Measurements from ENCODE around the gene TBC1D16. TPM values are rescaled to one million over a fixed set of nuclear protein-coding genes. Genes with fewer than 3 reads are reported as not detected.
"Not testable (repeated sequence)": the region's sequence is repeated elsewhere in the genome, so short reads cannot be mapped to it uniquely, and the experiment has no call there.

The TBC1D16 gene
- total RNA-seq, 1 experiment from 2014 or later: 55.4 TPM

- Histone ChIP-seq H3K4me3 (ENCODE audit: low read depth, low read length) (no peak overlapping the region), H3K36me3 (ENCODE audit: control insufficient read depth, insufficient read depth, low read length) (no peaks in the 10 kb centered on the region; the same call in 1 of the 2 replicates), H3K9me3 (peaks cover 4% of the 10 kb centered on the region; the same call in 1 of the 2 replicates), H3K4me1 (no peaks in the 10 kb centered on the region), H3K27me3 (replicated peaks; ENCODE audit: control insufficient read depth, insufficient read depth, low read length) (no peaks in the 10 kb centered on the region)
- DNase-seq: no peak
- Mint-ChIP-seq H3K9me3 (ENCODE audit: unreplicated experiment) (peaks cover 4% of the 10 kb centered on the region), H3K4me1 (ENCODE audit: low read depth, unreplicated experiment) (peaks cover 7% of the 10 kb centered on the region), H3K27ac (ENCODE audit: unreplicated experiment) (no peak overlapping the region), H3K36me3 (ENCODE audit: insufficient read depth, unreplicated experiment) (peaks cover 11% of the 10 kb centered on the region), H3K4me3 (ENCODE audit: unreplicated experiment) (no peak overlapping the region), H3K27me3 (ENCODE audit: insufficient read depth, unreplicated experiment) (no peaks in the 10 kb centered on the region)
- BruUV-seq (replicated peaks): no TSS peak
- TF ChIP-seq CTCF (IDR thresholded peaks at IDR 0.05; ENCODE audit: insufficient read depth in 1 of 2, low read depth in 1 of 2, low read length in 1 of 2, severe bottlenecking in 1 of 2, unreplicated experiment in 1 of 2): no peak
- intact Hi-C loops (cut with micrococcal nuclease; ENCODE audit: unreplicated experiment): no loop called here
- ChIA-PET CTCF (interaction anchor here (0.5 to 0.7 kb wide), 3 partner anchors 15 to 567 kb away, joined by 3 to 6 read pairs (median 5); no protein-coding TSS in a partner anchor), POLR2A (no interaction called here)
Observed at GRCh38 chr17:79968116-79968515, 67.6 kb downstream of the TBC1D16 start.

GRCh38 chr17:79966681-79967080, 69.0 kb downstream of the TBC1D16 start:
- BruUV-seq (replicated peaks): no TSS peak
- H3K27ac Mint-ChIP-seq (ENCODE audit: unreplicated experiment): no peak overlapping the region
- no peak overlapping the region for H3K4me3 ChIP-seq (ENCODE audit: low read depth, low read length)
- DNase-seq: no peak
- H3K9me3 ChIP-seq: peaks cover 4% of the 10 kb centered on the region; the same call in 1 of the 2 replicates
- H3K4me1 Mint-ChIP-seq (ENCODE audit: low read depth, unreplicated experiment): peaks cover 7% of the 10 kb centered on the region
- intact Hi-C loops (cut with micrococcal nuclease; ENCODE audit: unreplicated experiment): no loop called here
- H3K36me3 ChIP-seq (ENCODE audit: control insufficient read depth, insufficient read depth, low read length): no peaks in the 10 kb centered on the region; the same call in 1 of the 2 replicates
- ChIA-PET POLR2A (no interaction called here), CTCF (no interaction called here)
- H3K4me3 Mint-ChIP-seq (ENCODE audit: unreplicated experiment): no peak overlapping the region
- peaks cover 11% of the 10 kb centered on the region for H3K36me3 Mint-ChIP-seq (ENCODE audit: insufficient read depth, unreplicated experiment)
- no peaks in the 10 kb centered on the region for H3K27me3 Mint-ChIP-seq (ENCODE audit: insufficient read depth, unreplicated experiment)
- no peaks in the 10 kb centered on the region for H3K4me1 ChIP-seq
- TF ChIP-seq CTCF (IDR thresholded peaks at IDR 0.05; ENCODE audit: insufficient read depth in 1 of 2, low read depth in 1 of 2, low read length in 1 of 2, severe bottlenecking in 1 of 2, unreplicated experiment in 1 of 2): no peak
- peaks cover 7% of the 10 kb centered on the region for H3K9me3 Mint-ChIP-seq (ENCODE audit: unreplicated experiment)
- no peaks in the 10 kb centered on the region for H3K27me3 ChIP-seq (replicated peaks; ENCODE audit: control insufficient read depth, insufficient read depth, low read length)

- no peaks in the 10 kb centered on the region for H3K27me3 Mint-ChIP-seq (ENCODE audit: insufficient read depth, unreplicated experiment)
- Histone ChIP-seq H3K9me3 (peaks cover 4% of the 10 kb centered on the region; the same call in 1 of the 2 replicates), H3K27me3 (replicated peaks; ENCODE audit: control insufficient read depth, insufficient read depth, low read length) (no peaks in the 10 kb centered on the region), H3K4me1 (no peaks in the 10 kb centered on the region), H3K4me3 (ENCODE audit: low read depth, low read length) (no peak overlapping the region), H3K36me3 (ENCODE audit: control insufficient read depth, insufficient read depth, low read length) (no peaks in the 10 kb centered on the region; the same call in 1 of the 2 replicates)
- peaks cover 7% of the 10 kb centered on the region for H3K4me1 Mint-ChIP-seq (ENCODE audit: low read depth, unreplicated experiment)
- DNase-seq: peak in 1 of 2 experiments; percentile 14
- H3K4me3 Mint-ChIP-seq (ENCODE audit: unreplicated experiment): no peak overlapping the region
- intact Hi-C loops (cut with micrococcal nuclease; ENCODE audit: unreplicated experiment): no loop called here
- no TSS peak for BruUV-seq (replicated peaks)
- H3K9me3 Mint-ChIP-seq (ENCODE audit: unreplicated experiment): peaks cover 7% of the 10 kb centered on the region
- ChIA-PET CTCF (no interaction called here), POLR2A (no interaction called here)
- TF ChIP-seq CTCF (IDR thresholded peaks at IDR 0.05; ENCODE audit: insufficient read depth in 1 of 2, low read depth in 1 of 2, low read length in 1 of 2, severe bottlenecking in 1 of 2, unreplicated experiment in 1 of 2): no peak
- peaks cover 11% of the 10 kb centered on the region for H3K36me3 Mint-ChIP-seq (ENCODE audit: insufficient read depth, unreplicated experiment)
- H3K27ac Mint-ChIP-seq (ENCODE audit: unreplicated experiment): no peak overlapping the region
Observed at GRCh38 chr17:79965806-79966205, 69.9 kb downstream of the TBC1D16 start.

- BruUV-seq (replicated peaks); H3K9me3 Mint-ChIP-seq (ENCODE audit: unreplicated experiment); intact Hi-C loops (cut with micrococcal nuclease; ENCODE audit: unreplicated experiment); H3K4me1 Mint-ChIP-seq (ENCODE audit: low read depth, unreplicated experiment); H3K4me1 ChIP-seq; H3K9me3 ChIP-seq; H3K36me3 Mint-ChIP-seq (ENCODE audit: insufficient read depth, unreplicated experiment); POLR2A ChIA-PET; H3K27me3 ChIP-seq (replicated peaks; ENCODE audit: control insufficient read depth, insufficient read depth, low read length); DNase-seq; CTCF ChIA-PET; H3K27ac Mint-ChIP-seq (ENCODE audit: unreplicated experiment); H3K27me3 Mint-ChIP-seq (ENCODE audit: insufficient read depth, unreplicated experiment); H3K4me3 Mint-ChIP-seq (ENCODE audit: unreplicated experiment); H3K36me3 ChIP-seq (ENCODE audit: control insufficient read depth, insufficient read depth, low read length); H3K4me3 ChIP-seq (ENCODE audit: low read depth, low read length): not testable (repeated sequence)
Observed at GRCh38 chr17:79962467-79962866, 73.2 kb downstream of the TBC1D16 start.

GRCh38 chr17:79961567-79961966, 74.1 kb downstream of the TBC1D16 start:
- H3K27me3 ChIP-seq (replicated peaks; ENCODE audit: control insufficient read depth, insufficient read depth, low read length); H3K9me3 ChIP-seq; H3K4me1 Mint-ChIP-seq (ENCODE audit: low read depth, unreplicated experiment); intact Hi-C loops (cut with micrococcal nuclease; ENCODE audit: unreplicated experiment); H3K9me3 Mint-ChIP-seq (ENCODE audit: unreplicated experiment); DNase-seq; H3K36me3 ChIP-seq (ENCODE audit: control insufficient read depth, insufficient read depth, low read length); H3K4me3 ChIP-seq (ENCODE audit: low read depth, low read length); H3K27ac Mint-ChIP-seq (ENCODE audit: unreplicated experiment); H3K4me1 ChIP-seq; POLR2A ChIA-PET; CTCF ChIA-PET; H3K4me3 Mint-ChIP-seq (ENCODE audit: unreplicated experiment); H3K36me3 Mint-ChIP-seq (ENCODE audit: insufficient read depth, unreplicated experiment); BruUV-seq (replicated peaks); H3K27me3 Mint-ChIP-seq (ENCODE audit: insufficient read depth, unreplicated experiment): not testable (repeated sequence)
